B cell (primary cell): ENCODE measurements around the gene CYB561D1. TPM values are rescaled to one million over a fixed set of nuclear protein-coding genes. Genes with fewer than 3 reads are reported as not detected.

Experiments used
- ATAC-seq: fragments of 200-7000 bp; cut with Tn5 transposase; one replicate; pipeline ENCODE4 v1.10.0; 2021; ENCODE audit warnings: low read depth, mild to moderate bottlenecking, moderate number of reproducible peaks, moderate library complexity
- CTCF ChIA-PET: fragments of 350-600 bp; sonication (Branson Sonifier 250); formaldehyde crosslinking; loops from one replicate; lab custom pipeline; 2021; ENCODE audit warnings: antibody characterized with exemption, inconsistent platforms; lab: Charles Lee
- POLR2A ChIA-PET: fragments of 350-600 bp; sonication (Branson Sonifier 250); formaldehyde crosslinking; loops from one replicate; lab custom pipeline; 2021; ENCODE audit warnings: antibody characterized with exemption; lab: Charles Lee
- DNase-seq: peaks from one replicate; pipeline ENCODE4 v3.0.0; 2013
- H2AFZ ChIP-seq: 2 replicates; pipeline ENCODE4 v1.6.1; 2012; ENCODE audit warnings: mild to moderate bottlenecking, low read depth, low read length; ENCODE audit not compliant: insufficient read depth, poor library complexity, severe bottlenecking
- H3K27ac ChIP-seq, 2 donors: 1 replicate in 1 of 2; 2 replicates in 1 of 2; pipeline ENCODE4 v1.5.1; 2012 to 2013; ENCODE audit warnings: low read length in 2 of 2, mild to moderate bottlenecking in 2 of 2, moderate library complexity in 1 of 2
- H3K27me3 ChIP-seq, 4 experiments: fragments of 200-600 bp in 1 of 4; sonication (generic) in 1 of 4; replicated peaks in 1 of 4; 1 replicate in 2 of 4; 2 replicates in 2 of 4; pipeline versions ENCODE4 v1.6.1 to v1.7.0; 2013 to 2016; ENCODE audit warnings: low read length in 3 of 4, mild to moderate bottlenecking in 2 of 4, mixed read lengths in 1 of 4, moderate library complexity in 1 of 4; ENCODE audit not compliant: insufficient read depth in 4 of 4, control insufficient read depth in 3 of 4; ENCODE audit errors: control extremely low read depth in 1 of 4
- H3K36me3 ChIP-seq, 2 experiments: replicated peaks in 1 of 2; 1 replicate in 1 of 2; 2 replicates in 1 of 2; pipeline versions ENCODE4 v1.6.1 to v1.7.1; 2013; ENCODE audit warnings: low read length in 1 of 2; ENCODE audit not compliant: insufficient read depth in 2 of 2, control insufficient read depth in 1 of 2; ENCODE audit errors: control extremely low read depth in 1 of 2, extremely low read depth in 1 of 2
- H3K4me1 ChIP-seq, 2 donors: fragments of 200-600 bp in 1 of 2; sonication (generic) in 1 of 2; 1 replicate in 1 of 2; 2 replicates in 1 of 2; pipeline versions ENCODE4 v1.5.1 to v1.6.1; 2013 to 2017; ENCODE audit warnings: low read length in 2 of 2; ENCODE audit not compliant: control insufficient read depth in 2 of 2, insufficient read depth in 2 of 2
- H3K4me2 ChIP-seq: replicated peaks from 2 replicates; pipeline ENCODE3; 2012; ENCODE audit warnings: mild to moderate bottlenecking, low read depth, low read length; ENCODE audit not compliant: poor library complexity, severe bottlenecking
- H3K4me3 ChIP-seq, 5 experiments: fragments of 200-600 bp in 1 of 5; sonication (generic) in 1 of 5; 1 replicate in 3 of 5; 2 replicates in 2 of 5; pipeline versions ENCODE4 v1.5.1 to v1.7.0; 2011 to 2016; ENCODE audit warnings: low read length in 4 of 5, mild to moderate bottlenecking in 4 of 5, low read depth in 2 of 5, control low read depth in 1 of 5, moderate library complexity in 1 of 5; ENCODE audit not compliant: insufficient read depth in 1 of 5; ENCODE audit errors: control extremely low read depth in 1 of 5, extremely low read depth in 1 of 5
- H3K79me2 ChIP-seq: fragments of 200-600 bp; sonication (generic); one replicate; pipeline ENCODE4 v1.6.0; 2016; ENCODE audit warnings: low read length; ENCODE audit not compliant: control insufficient read depth, insufficient read depth
- H3K9ac ChIP-seq: fragments of 200-600 bp; sonication (generic); 2 replicates; pipeline ENCODE4 v1.6.1; 2017; ENCODE audit warnings: mild to moderate bottlenecking, low read length, moderate library complexity
- H3K9me3 ChIP-seq, 3 donors: one replicate each; pipeline versions ENCODE4 v1.6.1 to v1.7.1; 2013; ENCODE audit warnings: low read length in 2 of 3; ENCODE audit not compliant: control insufficient read depth in 2 of 3, insufficient read depth in 1 of 3; ENCODE audit errors: control extremely low read depth in 1 of 3
- H4K20me1 ChIP-seq: 2 replicates; pipeline ENCODE4 v1.6.0; 2012; ENCODE audit warnings: mild to moderate bottlenecking, low read length; ENCODE audit not compliant: insufficient read depth, control insufficient read depth, poor library complexity, severe bottlenecking
- H3K27ac Mint-ChIP-seq: one replicate; pipeline ENCODE4 v1.8.0; 2021; ENCODE audit warnings: mixed read lengths
- H3K27me3 Mint-ChIP-seq: one replicate; pipeline ENCODE4 v1.8.0; 2021; ENCODE audit warnings: mixed read lengths
- H3K4me1 Mint-ChIP-seq: one replicate; pipeline ENCODE4 v1.8.0; 2021; ENCODE audit warnings: mixed read lengths
- H3K4me3 Mint-ChIP-seq: one replicate; pipeline ENCODE4 v1.8.0; 2021; ENCODE audit warnings: mixed read lengths
- H3K9me3 Mint-ChIP-seq: one replicate; pipeline ENCODE4 v1.8.0; 2022; ENCODE audit warnings: mixed read lengths; ENCODE audit not compliant: insufficient read depth
- EZH2 ChIP-seq: IDR thresholded peaks from 2 replicates; pipeline ENCODE4 v1.6.1; 2012; ENCODE audit warnings: borderline replicate concordance, low read depth, mild to moderate bottlenecking, moderate library complexity, low read length; ENCODE audit not compliant: insufficient read depth, poor library complexity, severe bottlenecking
- WGBS: methylation state at CpG from one replicate; pipeline ENCODE4 v1.1.5; 2013; ENCODE audit warnings: missing lambda C conversion rate; ENCODE audit not compliant: insufficient coverage; 5-methylcytosine and 5-hydroxymethylcytosine counted together
- intact Hi-C: fragments of 100-400 bp; cut with micrococcal nuclease; formaldehyde crosslinking; loops from one replicate; pipeline ENCODE4 v1.10.0; 2022
- polyA plus RNA-seq: library from polyadenylated mRNA; depleted of rRNA; stranded (reverse); fragments of >200 nt; gene quantifications from 2 replicates; pipeline ENCODE4 v1.2.3, GENCODE V29; 2012
- total RNA-seq, 2 donors: library from RNA; stranded (reverse); fragments of 120-200 nt in 1 of 2; gene quantifications; 1 replicate in 1 of 2; 2 replicates in 1 of 2; pipeline versions ENCODE4 v1.2.3 to v1.2.4, GENCODE V29; 2013 to 2022
- TF ChIP-seq, protein P1 (sequence below): fragments of 200-600 bp; IDR thresholded peaks from one replicate; pipeline ENCODE4 v1.8.0; 2022; ENCODE audit warnings: antibody characterized with exemption, mild to moderate bottlenecking

CYB561D1 gene
- total and polyA plus RNA-seq, 2 donors (not counting 1 experiment from before 2014, with no cell fraction given): 16.1 to 28.0 TPM

GRCh38 chr1:109478806-109479205 is 15.1 kb upstream of the CYB561D1 start:
- H3K27me3 Mint-ChIP-seq: peaks cover 64% of the 10 kb centered on the region
- TF ChIP-seq, protein P1, sequence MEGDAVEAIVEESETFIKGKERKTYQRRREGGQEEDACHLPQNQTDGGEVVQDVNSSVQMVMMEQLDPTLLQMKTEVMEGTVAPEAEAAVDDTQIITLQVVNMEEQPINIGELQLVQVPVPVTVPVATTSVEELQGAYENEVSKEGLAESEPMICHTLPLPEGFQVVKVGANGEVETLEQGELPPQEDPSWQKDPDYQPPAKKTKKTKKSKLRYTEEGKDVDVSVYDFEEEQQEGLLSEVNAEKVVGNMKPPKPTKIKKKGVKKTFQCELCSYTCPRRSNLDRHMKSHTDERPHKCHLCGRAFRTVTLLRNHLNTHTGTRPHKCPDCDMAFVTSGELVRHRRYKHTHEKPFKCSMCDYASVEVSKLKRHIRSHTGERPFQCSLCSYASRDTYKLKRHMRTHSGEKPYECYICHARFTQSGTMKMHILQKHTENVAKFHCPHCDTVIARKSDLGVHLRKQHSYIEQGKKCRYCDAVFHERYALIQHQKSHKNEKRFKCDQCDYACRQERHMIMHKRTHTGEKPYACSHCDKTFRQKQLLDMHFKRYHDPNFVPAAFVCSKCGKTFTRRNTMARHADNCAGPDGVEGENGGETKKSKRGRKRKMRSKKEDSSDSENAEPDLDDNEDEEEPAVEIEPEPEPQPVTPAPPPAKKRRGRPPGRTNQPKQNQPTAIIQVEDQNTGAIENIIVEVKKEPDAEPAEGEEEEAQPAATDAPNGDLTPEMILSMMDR: no peak
- no peak for TF ChIP-seq EZH2
- H3K27me3 ChIP-seq: peaks cover 0 to 56% (median 22%) of the 10 kb centered on the region in 4 experiments
- no peaks in the 10 kb centered on the region for H3K36me3 ChIP-seq
- H2AFZ ChIP-seq: no peak overlapping the region
- no peaks in the 10 kb centered on the region for H3K79me2 ChIP-seq
- ChIA-PET POLR2A (no interaction called here), CTCF (interaction anchor here (0.6 to 1.5 kb wide), 2 partner anchors 53 to 1156 kb away, joined by 4 to 5 read pairs; no protein-coding TSS in a partner anchor)
- WGBS: 9% methylated on average over 6 of the region's 7 CpGs
- peaks cover 3 to 8% of the 10 kb centered on the region in 2 donors for H3K4me1 ChIP-seq
- H3K9me3 Mint-ChIP-seq: no peaks in the 10 kb centered on the region
- peaks cover 12% of the 10 kb centered on the region for H3K4me1 Mint-ChIP-seq
- peaks cover 0 to 5% (median 0%) of the 10 kb centered on the region in 3 donors for H3K9me3 ChIP-seq
- intact Hi-C loops: no loop called here
- H3K4me3 Mint-ChIP-seq: no peak overlapping the region
- no peak for ATAC-seq
- no peak overlapping the region for H3K27ac Mint-ChIP-seq
- no peak overlapping the region for H3K27ac ChIP-seq
- H3K9ac ChIP-seq: no peak overlapping the region
- no peak overlapping the region for H3K4me2 ChIP-seq
- no peak overlapping the region for H3K4me3 ChIP-seq
- H4K20me1 ChIP-seq: no peaks in the 10 kb centered on the region
- DNase-seq: no peak

DNA sequence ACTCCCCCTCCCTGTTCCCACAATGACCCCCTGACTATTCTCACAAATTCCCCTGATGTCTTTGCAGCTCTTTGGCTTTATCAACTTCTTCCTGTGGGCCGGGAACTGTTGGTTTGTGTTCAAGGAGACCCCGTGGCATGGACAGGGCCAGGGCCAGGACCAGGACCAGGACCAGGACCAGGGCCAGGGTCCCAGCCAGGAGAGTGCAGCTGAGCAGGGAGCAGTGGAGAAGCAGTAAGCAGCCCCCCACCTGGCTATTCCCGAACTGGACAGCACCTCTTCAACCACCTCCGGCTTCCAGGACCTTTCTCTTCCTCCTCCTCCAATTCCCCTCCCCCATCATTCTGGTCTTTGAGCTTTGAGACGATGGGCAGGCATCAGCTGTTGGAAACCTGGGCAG is 14.6 kb upstream of the CYB561D1 start:
- Mint-ChIP-seq H3K4me1 (peaks cover 15% of the 10 kb centered on the region), H3K27ac (no peak overlapping the region), H3K27me3 (peaks cover 60% of the 10 kb centered on the region), H3K9me3 (no peaks in the 10 kb centered on the region), H3K4me3 (no peak overlapping the region)
- Histone ChIP-seq H3K9me3 (peaks cover 0 to 5% (median 0%) of the 10 kb centered on the region in 3 donors), H3K4me1 (peaks cover 5 to 11% of the 10 kb centered on the region in 2 donors), H2AFZ (no peak overlapping the region), H3K36me3 (no peaks in the 10 kb centered on the region), H3K4me2 (no peak overlapping the region), H3K9ac (no peak overlapping the region), H3K79me2 (peaks cover 3% of the 10 kb centered on the region), H3K4me3 (no peak overlapping the region), H3K27ac (no peak overlapping the region), H3K27me3 (peaks cover 0 to 56% (median 21%) of the 10 kb centered on the region in 4 experiments), H4K20me1 (no peaks in the 10 kb centered on the region)
- WGBS: 70% methylated on average over 5 of the region's 5 CpGs
- TF ChIP-seq, protein P1: no peak
- TF ChIP-seq EZH2: no peak
- no peak for DNase-seq
- intact Hi-C loops: no loop called here
- CTCF ChIA-PET: interaction anchor here (1.5 kb wide), 1 partner anchor 53 kb away, joined by 5 read pairs; no protein-coding TSS in a partner anchor
- ATAC-seq: no peak
- POLR2A ChIA-PET: no interaction called here
